Measurements from ENCODE around the gene PCCA. TPM values are rescaled to one million over a fixed set of nuclear protein-coding genes. Genes with fewer than 3 reads are reported as not detected.

PCCA gene
- total and polyA plus RNA-seq, 8 donors = 31.4 to 140 (median 77.0) TPM

- no peak for DNase-seq
- Histone ChIP-seq H3K27me3 (no peaks in the 10 kb centered on the region), H3K36me3 (peaks cover 0 to 8% (median 0%) of the 10 kb centered on the region in 4 donors), H3K9me3 (no peaks in the 10 kb centered on the region), H3K27ac (no peak overlapping the region), H3K4me1 (peaks cover 0 to 22% (median 10%) of the 10 kb centered on the region in 4 donors), H3K4me3 (no peak overlapping the region)
- intact Hi-C loops (cut with DNase I; ENCODE audit: low total_unique reads) = no loop called here
- TF ChIP-seq CTCF (IDR thresholded peaks at IDR 0.05) (no peak), EP300 (IDR thresholded peaks at IDR 0.05) (no peak), POLR2A (IDR thresholded peaks at IDR 0.05) (no peak), POLR2AphosphoS5 (IDR thresholded peaks at IDR 0.05) (no peak)
- 79 to 90% (median 87%) methylated on average over 5 of the region's 5 CpGs for WGBS, 5 donors
Observed at GRCh38 chr13:100175803-100176182, 86.9 kb downstream of the PCCA start.

- Histone ChIP-seq H3K9me3 (no peaks in the 10 kb centered on the region), H3K4me1 (peaks cover 0 to 22% (median 10%) of the 10 kb centered on the region in 4 donors), H3K27me3 (no peaks in the 10 kb centered on the region), H3K4me3 (no peak overlapping the region), H3K27ac (no peak overlapping the region), H3K36me3 (peaks cover 0 to 8% (median 0%) of the 10 kb centered on the region in 4 donors)
- peak in 1 of 2 donors; percentile 25 for DNase-seq
- 37 to 54% (median 44%) methylated on average over 2 of the region's 2 CpGs for WGBS, 5 donors
- TF ChIP-seq EP300 (IDR thresholded peaks at IDR 0.05) (no peak), CTCF (IDR thresholded peaks at IDR 0.05) (no peak), POLR2AphosphoS5 (IDR thresholded peaks at IDR 0.05) (no peak), POLR2A (IDR thresholded peaks at IDR 0.05) (no peak)
- intact Hi-C loops (cut with DNase I; ENCODE audit: low total_unique reads) = no loop called here
Observed at GRCh38 chr13:100176801-100177400, 88.0 kb downstream of the PCCA start.

GRCh38 chr13:100178309-100178708 lies 89.4 kb downstream of the PCCA start:
- no peak for DNase-seq
- Histone ChIP-seq H3K27ac (no peak overlapping the region), H3K4me1 (peaks cover 0 to 22% (median 10%) of the 10 kb centered on the region in 4 donors), H3K36me3 (no peaks in the 10 kb centered on the region), H3K9me3 (no peaks in the 10 kb centered on the region), H3K4me3 (no peak overlapping the region), H3K27me3 (no peaks in the 10 kb centered on the region)
- TF ChIP-seq CTCF (IDR thresholded peaks at IDR 0.05) = no peak
- no peak for TF ChIP-seq POLR2AphosphoS5 (IDR thresholded peaks at IDR 0.05)
- no peak for TF ChIP-seq EP300 (IDR thresholded peaks at IDR 0.05)
- TF ChIP-seq POLR2A (IDR thresholded peaks at IDR 0.05) = no peak
- 97 to 100% (median 97%) methylated on average over 2 of the region's 2 CpGs for WGBS, 5 donors
- intact Hi-C loops (cut with DNase I; ENCODE audit: low total_unique reads) = no loop called here

- Histone ChIP-seq H3K27me3 (no peaks in the 10 kb centered on the region), H3K4me1 (peaks cover 0 to 22% (median 10%) of the 10 kb centered on the region in 4 donors), H3K27ac (no peak overlapping the region), H3K4me3 (no peak overlapping the region), H3K36me3 (no peaks in the 10 kb centered on the region), H3K9me3 (no peaks in the 10 kb centered on the region)
- 89 to 97% (median 90%) methylated on average over 3 of the region's 3 CpGs for WGBS, 5 donors
- TF ChIP-seq CTCF (IDR thresholded peaks at IDR 0.05) (no peak), EP300 (IDR thresholded peaks at IDR 0.05) (no peak), POLR2AphosphoS5 (IDR thresholded peaks at IDR 0.05) (no peak), POLR2A (IDR thresholded peaks at IDR 0.05) (no peak)
- DNase-seq = no peak
- intact Hi-C loops (cut with DNase I; ENCODE audit: low total_unique reads) = no loop called here
Observed at GRCh38 chr13:100179276-100179675, 90.4 kb downstream of the PCCA start.
